Activated CD4-positive, alpha-beta T cell treated with anti-CD3 and anti-CD28 coated beads, Interleukin-2, amount 50 U/mL, for 1 hour (primary cell): ENCODE data around the gene NUDT3.
"Not testable (repeated sequence)": the region's sequence is repeated elsewhere in the genome, so short reads cannot be mapped to it uniquely, and the experiment has no call there.

Experiments
- DNase-seq: peaks from one replicate; pipeline ENCODE4 v3.0.0-alpha.2; 2020

Gene NUDT3

GRCh38 chr6:34340394-34340793 lies 52.1 kb downstream of the NUDT3 start:
- DNase-seq = no peak

- DNase-seq = no peak
These were observed 52.5 kb downstream of the NUDT3 start for GRCh38 chr6:34339971-34340370.

- DNase-seq = no peak
These were observed 53.0 kb downstream of the NUDT3 start for GRCh38 chr6:34339432-34339831.

- DNase-seq = no peak
These were observed 53.7 kb downstream of the NUDT3 start for GRCh38 chr6:34338811-34339210.

GRCh38 chr6:34338377-34338776 lies 54.1 kb downstream of the NUDT3 start:
- DNase-seq = no peak

- DNase-seq = no peak
These were observed 57.6 kb downstream of the NUDT3 start for GRCh38 chr6:34334796-34335416.

- no peak for DNase-seq
These were observed 58.6 kb downstream of the NUDT3 start for GRCh38 chr6:34333858-34334257.

GRCh38 chr6:34332251-34333198 lies 59.9 kb downstream of the NUDT3 start:
- DNase-seq = no peak

- no peak for DNase-seq
These were observed 61.0 kb downstream of the NUDT3 start for GRCh38 chr6:34331371-34332050.

GRCh38 chr6:34329814-34330213 lies 62.7 kb downstream of the NUDT3 start:
- not testable (repeated sequence) for DNase-seq

GRCh38 chr6:34328969-34329368 lies 63.5 kb downstream of the NUDT3 start:
- DNase-seq = no peak

- not testable (repeated sequence) for DNase-seq
These were observed 64.9 kb downstream of the NUDT3 start for GRCh38 chr6:34327313-34328205.

GRCh38 chr6:34325633-34326032 lies 66.8 kb downstream of the NUDT3 start:
- DNase-seq = no peak

GRCh38 chr6:34324738-34325444 lies 67.6 kb downstream of the NUDT3 start:
- DNase-seq = no peak

GRCh38 chr6:34324221-34324620 lies 68.2 kb downstream of the NUDT3 start:
- DNase-seq = not testable (repeated sequence)

- DNase-seq = no peak
These were observed 69.2 kb downstream of the NUDT3 start for GRCh38 chr6:34323300-34323699.

- no peak for DNase-seq
These were observed 69.7 kb downstream of the NUDT3 start for GRCh38 chr6:34322732-34323131.

- DNase-seq = no peak
These were observed 70.6 kb downstream of the NUDT3 start for GRCh38 chr6:34321821-34322220.

- DNase-seq = no peak
These were observed 73.0 kb downstream of the NUDT3 start for GRCh38 chr6:34319471-34319885.

- DNase-seq = no peak
These were observed 73.7 kb downstream of the NUDT3 start for GRCh38 chr6:34318499-34319470.
